ENCODE results near the gene MS4A1.
"Not testable (repeated sequence)": the region's sequence is repeated elsewhere in the genome, so short reads cannot be mapped to it uniquely, and the experiment has no call there.

The MS4A1 gene

DNA sequence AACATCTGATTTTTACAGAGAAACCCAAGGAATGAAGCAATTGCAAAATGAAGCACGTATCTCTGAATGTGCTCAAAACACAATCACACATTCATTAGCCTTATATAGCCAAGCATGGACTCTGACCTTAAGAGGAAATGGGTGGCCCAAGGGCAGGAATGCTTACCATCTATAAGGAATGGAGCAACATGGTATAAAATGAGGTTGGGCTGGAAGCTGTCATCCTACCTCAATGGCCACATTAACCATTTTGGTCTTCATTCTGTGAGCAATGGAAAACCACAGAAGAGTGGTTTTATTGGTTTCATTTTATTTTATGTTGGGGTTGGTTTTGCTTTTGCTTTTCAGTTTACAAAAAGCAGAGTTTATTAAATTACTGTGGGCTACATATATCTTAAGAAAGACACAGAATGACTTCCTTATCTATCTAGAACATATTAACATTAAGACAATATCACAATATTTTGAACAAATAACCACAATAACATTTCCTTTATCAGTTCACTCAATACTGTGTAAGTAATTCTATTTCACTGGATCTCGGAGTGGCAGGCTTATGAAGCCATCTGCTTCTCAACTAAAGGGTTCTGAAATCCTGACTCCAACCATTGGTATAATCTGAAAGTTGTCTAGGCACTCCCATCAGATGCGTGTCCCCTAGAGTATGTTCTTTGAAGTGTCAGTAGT lies 48.7 kb downstream of the MS4A1 start:
- no peak for DNase-seq

DNA sequence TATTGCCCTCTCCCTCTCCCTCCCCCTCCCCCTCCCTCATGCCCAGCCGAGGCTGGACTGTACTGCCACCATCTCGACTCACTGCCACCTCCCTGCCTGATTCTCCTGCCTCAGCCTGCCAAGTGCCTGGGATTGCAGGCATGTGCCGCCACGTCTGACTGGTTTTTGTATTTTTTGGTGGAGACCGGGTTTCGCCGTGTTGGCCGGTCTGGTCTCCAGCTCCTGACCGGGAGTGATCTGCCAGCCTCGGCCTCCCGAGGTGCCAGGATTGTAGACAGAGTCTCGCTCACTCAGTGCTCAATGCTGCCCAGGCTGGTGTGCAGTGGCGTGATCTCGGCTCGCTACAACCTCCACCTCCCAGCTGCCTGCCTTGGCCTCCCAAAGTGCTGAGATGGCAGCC lies 54.0 kb downstream of the MS4A1 start:
- not testable (repeated sequence) for DNase-seq

DNA sequence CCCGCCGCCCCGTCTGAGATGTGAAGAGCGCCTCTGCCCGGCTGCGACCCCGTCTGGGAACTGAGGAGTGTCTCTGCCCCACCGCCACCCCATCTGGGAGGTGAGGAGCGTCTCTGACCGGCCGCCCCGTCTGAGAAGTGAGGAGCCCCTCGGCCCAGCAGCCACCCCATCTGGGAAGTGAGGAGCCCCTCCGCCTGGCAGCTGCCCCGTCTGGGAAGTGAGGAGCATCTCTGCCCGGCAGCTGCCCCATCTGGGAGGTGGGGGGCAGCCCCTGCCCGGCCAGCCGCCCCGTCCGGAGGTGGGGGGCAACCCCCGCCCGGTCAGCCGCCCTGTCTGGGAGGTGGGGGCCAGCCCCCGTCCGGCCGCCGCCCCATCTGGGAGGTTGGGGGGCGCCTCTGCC lies 54.6 kb downstream of the MS4A1 start:
- not testable (repeated sequence) for DNase-seq

- DNase-seq = no peak
These were observed 55.7 kb downstream of the MS4A1 start for GRCh38 chr11:60511393-60511792.

GRCh38 chr11:60512651-60513225 lies 57.1 kb downstream of the MS4A1 start:
- no peak for DNase-seq

GRCh38 chr11:60513496-60514460 lies 58.1 kb downstream of the MS4A1 start:
- no peak for DNase-seq

GRCh38 chr11:60515144-60515855 lies 59.7 kb downstream of the MS4A1 start, which contains the start of gene MS4A13:
Gene MS4A13, plus strand, starts transcription at chr11:60515392. Its CDS starts 2,692 bp downstream, at chr11:60518084.
- DNase-seq = no peak
